Measurements from ENCODE around the gene LEFTY2.
"Not testable (repeated sequence)": the region's sequence is repeated elsewhere in the genome, so short reads cannot be mapped to it uniquely, and the experiment has no call there.

The LEFTY2 gene

DNA sequence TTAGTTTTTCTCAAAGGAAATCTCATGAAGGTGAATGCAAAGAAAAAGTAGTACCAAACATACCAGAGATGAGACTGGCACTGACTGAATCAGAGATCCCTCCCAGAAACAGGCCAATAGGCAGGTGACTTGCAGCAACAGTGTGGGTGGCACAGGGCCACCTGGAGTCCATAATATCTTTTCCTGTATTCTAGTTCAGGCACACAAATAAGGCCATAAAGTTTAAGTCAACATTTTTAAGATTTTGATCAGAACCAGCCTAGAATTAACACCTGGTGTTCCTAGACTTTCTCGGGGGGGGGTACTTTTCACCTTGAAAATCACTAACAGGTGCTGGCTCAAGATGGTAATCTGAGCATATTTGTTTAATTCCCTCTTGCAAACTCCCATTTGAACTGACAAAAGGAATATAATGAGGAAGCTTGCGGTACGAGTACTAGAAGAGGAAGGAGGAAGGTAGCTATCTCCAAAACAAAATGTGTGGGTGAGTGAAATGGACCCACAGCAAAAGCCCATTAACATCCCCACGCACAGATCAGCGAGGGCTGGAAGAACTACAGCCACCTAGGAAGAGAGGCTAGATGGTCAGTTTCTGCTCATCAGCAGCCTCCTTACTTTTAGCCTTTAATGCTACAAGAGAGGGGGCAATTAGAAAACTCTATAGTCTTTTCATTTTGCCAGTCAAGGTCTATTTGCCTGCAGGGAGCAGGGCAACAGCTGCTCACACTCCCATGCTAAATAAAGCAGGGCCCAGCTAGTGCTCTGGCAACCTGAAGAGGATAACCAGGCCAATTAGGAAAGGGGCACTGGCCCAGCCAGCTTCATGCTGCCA, 39.2 kb upstream of the LEFTY2 start:
- no peak overlapping the region for H2BK12ac ChIP-seq (ENCODE audit: low read length)
- no peak overlapping the region for H3K4ac ChIP-seq (ENCODE audit: low read depth, low read length)
- H3K9me3 ChIP-seq (ENCODE audit: insufficient read depth, low read depth, low read length): peaks cover 4% of the 10 kb centered on the region
- no peak overlapping the region for H3K23ac ChIP-seq (ENCODE audit: low read length)
- no peak overlapping the region for H4K91ac ChIP-seq (ENCODE audit: low read depth, low read length)
- no peaks in the 10 kb centered on the region for H3K4me1 ChIP-seq (ENCODE audit: control insufficient read depth in 1 of 2, insufficient read depth in 2 of 2, low read length in 2 of 2)
- no peak overlapping the region for H3K27ac ChIP-seq (ENCODE audit: low read depth, low read length)
- peaks cover 20 to 31% of the 10 kb centered on the region in 2 experiments for H3K36me3 ChIP-seq (ENCODE audit: control insufficient read depth in 1 of 2, insufficient read depth in 2 of 2, low read length in 2 of 2)
- no peak overlapping the region for H2BK120ac ChIP-seq (ENCODE audit: insufficient read depth, low read length, poor library complexity)
- H2AK5ac ChIP-seq (ENCODE audit: low read length): no peak overlapping the region
- no peak overlapping the region for H3K18ac ChIP-seq (ENCODE audit: low read length)
- no peak overlapping the region for H3K4me2 ChIP-seq (ENCODE audit: low read length)
- no CpG with 5 or more reads among the region's 5 CpGs for WGBS (ENCODE audit: extremely low coverage, insufficient coverage, insufficient read length)
- H3K79me1 ChIP-seq (ENCODE audit: low read length): no peaks in the 10 kb centered on the region
- no peak overlapping the region for H3K9ac ChIP-seq (ENCODE audit: low read length)
- no peaks in the 10 kb centered on the region for H3K79me2 ChIP-seq (ENCODE audit: control insufficient read depth, insufficient read depth, low read length, poor library complexity)
- no peak overlapping the region for H3K14ac ChIP-seq (ENCODE audit: low read length)
- H4K12ac ChIP-seq (ENCODE audit: low read depth, low read length): no peak overlapping the region
- no peak overlapping the region for H4K8ac ChIP-seq (ENCODE audit: low read depth, low read length)
- no peaks in the 10 kb centered on the region for H3K27me3 ChIP-seq (ENCODE audit: insufficient read depth, low read length)
- no peak overlapping the region for H2AFZ ChIP-seq (ENCODE audit: insufficient read depth, low read length, poor library complexity)
- H3K4me3 ChIP-seq (ENCODE audit: low read depth, low read length): no peak overlapping the region
- DNase-seq: no peak
- no peak overlapping the region for H2BK5ac ChIP-seq (ENCODE audit: low read depth, low read length, poor library complexity)

DNA sequence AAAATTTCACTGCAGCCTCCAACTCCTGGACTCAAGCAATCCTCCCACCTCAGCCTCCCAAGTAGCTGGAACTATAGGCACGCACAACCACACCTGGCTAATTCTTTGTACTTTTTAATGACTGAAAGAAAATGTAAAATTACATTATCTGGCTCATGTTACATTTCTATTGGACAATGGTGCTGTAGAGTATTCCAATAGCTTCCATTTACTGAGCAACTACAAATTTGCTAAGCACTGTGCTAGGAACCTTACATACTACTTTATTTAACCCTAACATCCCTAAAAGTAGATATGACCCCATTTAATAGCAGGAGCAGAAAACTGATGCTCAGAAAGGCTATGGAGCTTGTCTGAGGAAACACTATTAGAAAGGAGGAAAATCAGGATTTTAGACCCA, 38.4 kb upstream of the LEFTY2 start:
- no peak overlapping the region for H3K14ac ChIP-seq (ENCODE audit: low read length)
- no peak for DNase-seq
- no peak overlapping the region for H2AK5ac ChIP-seq (ENCODE audit: low read length)
- no peak overlapping the region for H3K27ac ChIP-seq (ENCODE audit: low read depth, low read length)
- H3K23ac ChIP-seq (ENCODE audit: low read length): no peak overlapping the region
- no peak overlapping the region for H4K8ac ChIP-seq (ENCODE audit: low read depth, low read length)
- no peaks in the 10 kb centered on the region for H3K27me3 ChIP-seq (ENCODE audit: insufficient read depth, low read length)
- H3K4me1 ChIP-seq (ENCODE audit: control insufficient read depth in 1 of 2, insufficient read depth in 2 of 2, low read length in 2 of 2): no peaks in the 10 kb centered on the region
- H3K4me2 ChIP-seq (ENCODE audit: low read length): no peak overlapping the region
- no peak overlapping the region for H2AFZ ChIP-seq (ENCODE audit: insufficient read depth, low read length, poor library complexity)
- no peak overlapping the region for H4K12ac ChIP-seq (ENCODE audit: low read depth, low read length)
- H3K9ac ChIP-seq (ENCODE audit: low read length): no peak overlapping the region
- H3K36me3 ChIP-seq (ENCODE audit: control insufficient read depth in 1 of 2, insufficient read depth in 2 of 2, low read length in 2 of 2): peaks cover 17 to 29% of the 10 kb centered on the region in 2 experiments
- H3K4ac ChIP-seq (ENCODE audit: low read depth, low read length): no peak overlapping the region
- H3K9me3 ChIP-seq (ENCODE audit: insufficient read depth, low read depth, low read length): peaks cover 4% of the 10 kb centered on the region
- no peaks in the 10 kb centered on the region for H3K79me1 ChIP-seq (ENCODE audit: low read length)
- no peak overlapping the region for H4K91ac ChIP-seq (ENCODE audit: low read depth, low read length)
- H3K18ac ChIP-seq (ENCODE audit: low read length): no peak overlapping the region
- H3K79me2 ChIP-seq (ENCODE audit: control insufficient read depth, insufficient read depth, low read length, poor library complexity): no peaks in the 10 kb centered on the region
- no peak overlapping the region for H2BK120ac ChIP-seq (ENCODE audit: insufficient read depth, low read length, poor library complexity)
- no CpG with 5 or more reads among the region's 1 CpG for WGBS (ENCODE audit: extremely low coverage, insufficient coverage, insufficient read length)
- H2BK12ac ChIP-seq (ENCODE audit: low read length): no peak overlapping the region
- H3K4me3 ChIP-seq (ENCODE audit: low read depth, low read length): no peak overlapping the region
- no peak overlapping the region for H2BK5ac ChIP-seq (ENCODE audit: low read depth, low read length, poor library complexity)

DNA sequence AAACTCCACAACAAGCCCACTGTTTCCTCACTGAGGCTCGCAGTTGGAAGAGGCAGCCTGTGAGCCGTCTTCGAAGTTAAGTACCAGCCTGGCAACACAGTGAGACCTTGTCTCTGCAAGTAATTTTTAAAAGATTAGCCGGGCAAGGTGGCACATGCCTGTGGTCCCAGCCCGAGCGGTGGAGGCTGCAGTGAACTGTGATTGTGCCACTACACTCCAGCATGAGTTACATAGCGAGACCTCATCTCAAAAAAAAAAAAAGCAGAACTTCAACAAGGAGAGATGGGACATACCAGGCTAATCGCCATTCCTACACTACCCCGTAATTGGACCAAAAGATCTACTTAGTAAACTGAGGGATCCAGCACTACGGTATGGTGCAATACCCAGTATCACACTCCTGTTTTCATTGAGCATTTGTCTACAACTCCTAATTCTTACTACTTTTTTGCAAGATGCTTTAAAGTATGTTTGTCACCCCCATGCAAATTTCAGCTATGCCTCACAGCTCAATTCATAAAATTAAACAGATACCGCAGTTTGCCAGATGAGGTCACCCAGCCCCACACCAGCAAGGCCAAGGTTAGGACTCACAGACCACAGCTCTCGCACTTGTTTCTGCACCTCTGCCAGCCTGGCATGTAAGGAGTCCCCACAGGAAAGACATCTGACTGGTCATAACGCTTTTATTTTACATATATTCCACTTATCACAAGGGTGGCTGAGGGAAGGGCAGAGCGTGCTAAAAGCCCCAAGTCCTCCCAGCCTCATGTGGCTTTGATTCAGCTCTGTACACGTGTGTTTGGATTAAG, 37.1 kb upstream of the LEFTY2 start:
- Histone ChIP-seq H3K27ac (ENCODE audit: low read depth, low read length) (no peak overlapping the region), H3K36me3 (ENCODE audit: control insufficient read depth in 1 of 2, insufficient read depth in 2 of 2, low read length in 2 of 2) (peaks cover 14 to 25% of the 10 kb centered on the region in 2 experiments), H2BK12ac (ENCODE audit: low read length) (no peak overlapping the region), H2AFZ (ENCODE audit: insufficient read depth, low read length, poor library complexity) (no peak overlapping the region), H3K18ac (ENCODE audit: low read length) (no peak overlapping the region), H3K9ac (ENCODE audit: low read length) (no peak overlapping the region), H3K4me2 (ENCODE audit: low read length) (no peak overlapping the region), H3K79me2 (ENCODE audit: control insufficient read depth, insufficient read depth, low read length, poor library complexity) (no peaks in the 10 kb centered on the region), H2BK5ac (ENCODE audit: low read depth, low read length, poor library complexity) (no peak overlapping the region), H3K9me3 (ENCODE audit: insufficient read depth, low read depth, low read length) (peaks cover 4% of the 10 kb centered on the region), H3K4me3 (ENCODE audit: low read depth, low read length) (no peak overlapping the region), H4K8ac (ENCODE audit: low read depth, low read length) (no peak overlapping the region), H3K4ac (ENCODE audit: low read depth, low read length) (no peak overlapping the region), H4K12ac (ENCODE audit: low read depth, low read length) (no peak overlapping the region), H4K91ac (ENCODE audit: low read depth, low read length) (no peak overlapping the region), H3K79me1 (ENCODE audit: low read length) (no peaks in the 10 kb centered on the region), H3K4me1 (ENCODE audit: control insufficient read depth in 1 of 2, insufficient read depth in 2 of 2, low read length in 2 of 2) (no peaks in the 10 kb centered on the region), H2AK5ac (ENCODE audit: low read length) (no peak overlapping the region), H3K27me3 (ENCODE audit: insufficient read depth, low read length) (no peaks in the 10 kb centered on the region), H2BK120ac (ENCODE audit: insufficient read depth, low read length, poor library complexity) (no peak overlapping the region), H3K14ac (ENCODE audit: low read length) (no peak overlapping the region), H3K23ac (ENCODE audit: low read length) (no peak overlapping the region)
- no peak for DNase-seq
- no CpG with 5 or more reads among the region's 15 CpGs for WGBS (ENCODE audit: extremely low coverage, insufficient coverage, insufficient read length)

DNA sequence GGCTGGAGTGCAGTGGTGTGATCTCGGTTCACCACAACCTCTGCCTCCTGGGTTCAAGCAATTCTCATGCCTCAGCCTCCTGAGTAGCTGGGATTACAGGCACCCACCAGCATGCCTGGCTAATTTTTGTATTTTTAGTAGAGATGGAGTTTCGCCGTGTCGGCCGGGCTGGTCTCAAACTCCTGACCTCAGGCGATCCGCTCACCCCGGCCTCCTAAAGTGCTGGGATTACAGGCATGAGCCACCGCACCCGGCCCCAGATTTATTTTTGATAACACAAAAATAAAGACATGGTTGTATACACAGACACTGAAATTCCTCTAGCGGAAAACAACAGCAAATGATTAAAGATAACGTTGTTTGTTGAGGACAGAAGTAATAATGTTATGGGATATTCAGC, 34.1 kb upstream of the LEFTY2 start:
- DNase-seq; H2BK12ac ChIP-seq (ENCODE audit: low read length); H4K12ac ChIP-seq (ENCODE audit: low read depth, low read length); H3K79me1 ChIP-seq (ENCODE audit: low read length); H3K4me3 ChIP-seq (ENCODE audit: low read depth, low read length); H3K9ac ChIP-seq (ENCODE audit: low read length); H3K27ac ChIP-seq (ENCODE audit: low read depth, low read length); H4K91ac ChIP-seq (ENCODE audit: low read depth, low read length); H3K4me1 ChIP-seq (ENCODE audit: control insufficient read depth in 1 of 2, insufficient read depth in 2 of 2, low read length in 2 of 2); H3K14ac ChIP-seq (ENCODE audit: low read length); H3K4me2 ChIP-seq (ENCODE audit: low read length); H3K9me3 ChIP-seq (ENCODE audit: insufficient read depth, low read depth, low read length); H3K18ac ChIP-seq (ENCODE audit: low read length); H4K8ac ChIP-seq (ENCODE audit: low read depth, low read length); H3K27me3 ChIP-seq (ENCODE audit: insufficient read depth, low read length); H2AK5ac ChIP-seq (ENCODE audit: low read length); H3K79me2 ChIP-seq (ENCODE audit: control insufficient read depth, insufficient read depth, low read length, poor library complexity); H3K4ac ChIP-seq (ENCODE audit: low read depth, low read length); H2AFZ ChIP-seq (ENCODE audit: insufficient read depth, low read length, poor library complexity); H3K23ac ChIP-seq (ENCODE audit: low read length); H2BK5ac ChIP-seq (ENCODE audit: low read depth, low read length, poor library complexity); H2BK120ac ChIP-seq (ENCODE audit: insufficient read depth, low read length, poor library complexity): not testable (repeated sequence)
- no CpG with 5 or more reads among the region's 12 CpGs for WGBS (ENCODE audit: extremely low coverage, insufficient coverage, insufficient read length)
- peaks cover 2 to 12% of the 10 kb centered on the region in 2 experiments for H3K36me3 ChIP-seq (ENCODE audit: control insufficient read depth in 1 of 2, insufficient read depth in 2 of 2, low read length in 2 of 2)
